Thymus (tissue), 11 donors: ENCODE measurements around the gene PAIP1. TPM values are rescaled to one million over a fixed set of nuclear protein-coding genes. Genes with fewer than 3 reads are reported as not detected.
A peak's percentile ranks its signal among the peaks of the same experiment; 100 is the strongest.
"Not testable (repeated sequence)": the region's sequence is repeated elsewhere in the genome, so short reads cannot be mapped to it uniquely, and the experiment has no call there.

Experiments used
- DNase-seq, 9 donors: peaks; one replicate each; pipeline ENCODE4 v3.0.0-alpha.2; 2013; ENCODE audit warnings: low spot score in 9 of 9, low read depth in 6 of 9, missing footprints in 1 of 9
- H3K27ac ChIP-seq, 2 donors: one replicate each; pipeline ENCODE4 v1.5.1; 2013; ENCODE audit warnings: control low read depth in 1 of 2, low read depth in 1 of 2, low read length in 1 of 2, mild to moderate bottlenecking in 1 of 2, moderate library complexity in 1 of 2
- H3K27me3 ChIP-seq, 2 donors: one replicate each; pipeline ENCODE4 v1.5.1; 2013; ENCODE audit warnings: low read length in 1 of 2; ENCODE audit not compliant: control insufficient read depth in 2 of 2, insufficient read depth in 1 of 2
- H3K36me3 ChIP-seq, 2 donors: one replicate each; pipeline ENCODE4 v1.5.1; 2013; ENCODE audit warnings: low read length in 1 of 2, mild to moderate bottlenecking in 1 of 2, moderate library complexity in 1 of 2; ENCODE audit not compliant: control insufficient read depth in 2 of 2, insufficient read depth in 2 of 2
- H3K4me1 ChIP-seq, 2 donors: one replicate each; pipeline ENCODE4 v1.5.1; 2013; ENCODE audit warnings: low read length in 2 of 2; ENCODE audit not compliant: control insufficient read depth in 2 of 2, insufficient read depth in 2 of 2
- H3K4me3 ChIP-seq, 2 donors: one replicate each; pipeline ENCODE4 v1.5.1; 2013; ENCODE audit warnings: low read length in 2 of 2, control low read depth in 1 of 2, mild to moderate bottlenecking in 1 of 2
- H3K9me3 ChIP-seq, 2 donors: one replicate each; pipeline ENCODE4 v1.5.1; 2013; ENCODE audit warnings: low read length in 1 of 2, mild to moderate bottlenecking in 1 of 2; ENCODE audit not compliant: control insufficient read depth in 2 of 2, insufficient read depth in 1 of 2
- WGBS: extraction: QIAGEN DNeasy Blood & Tissue Kit; methylation state at CpG from one replicate; pipeline ENCODE4 v1.1.7; 2013; 5-methylcytosine and 5-hydroxymethylcytosine counted together
- polyA plus RNA-seq: library from polyadenylated mRNA; stranded (reverse); fragments of 200-250 nt; gene quantifications from one replicate; pipeline ENCODE4 v1.2.3, GENCODE V29; 2013
- total RNA-seq: library from RNA; stranded (reverse); fragments of 120-200 nt; gene quantifications from one replicate; pipeline ENCODE4 v1.2.4, GENCODE V29; 2013
- donor health status: healthy.

Gene PAIP1
- total and polyA plus RNA-seq, 2 donors, result 59.2 to 75.8 TPM

- H3K27ac ChIP-seq, result peak overlapping the region in 1 of 2 donors; percentile 97
- no peaks in the 10 kb centered on the region for H3K9me3 ChIP-seq
- H3K36me3 ChIP-seq, result peaks cover 0 to 2% of the 10 kb centered on the region in 2 donors
- H3K4me3 ChIP-seq, result peak overlapping the region; percentile 79 to 86
- peaks cover 8 to 17% of the 10 kb centered on the region in 2 donors for H3K4me1 ChIP-seq
- no peaks in the 10 kb centered on the region for H3K27me3 ChIP-seq
- WGBS, result 51% methylated on average over 1 of the region's 1 CpG
- no peak for DNase-seq
Measured at GRCh38 chr5:43515678-43516048, 41.2 kb downstream of the PAIP1 start.

DNA sequence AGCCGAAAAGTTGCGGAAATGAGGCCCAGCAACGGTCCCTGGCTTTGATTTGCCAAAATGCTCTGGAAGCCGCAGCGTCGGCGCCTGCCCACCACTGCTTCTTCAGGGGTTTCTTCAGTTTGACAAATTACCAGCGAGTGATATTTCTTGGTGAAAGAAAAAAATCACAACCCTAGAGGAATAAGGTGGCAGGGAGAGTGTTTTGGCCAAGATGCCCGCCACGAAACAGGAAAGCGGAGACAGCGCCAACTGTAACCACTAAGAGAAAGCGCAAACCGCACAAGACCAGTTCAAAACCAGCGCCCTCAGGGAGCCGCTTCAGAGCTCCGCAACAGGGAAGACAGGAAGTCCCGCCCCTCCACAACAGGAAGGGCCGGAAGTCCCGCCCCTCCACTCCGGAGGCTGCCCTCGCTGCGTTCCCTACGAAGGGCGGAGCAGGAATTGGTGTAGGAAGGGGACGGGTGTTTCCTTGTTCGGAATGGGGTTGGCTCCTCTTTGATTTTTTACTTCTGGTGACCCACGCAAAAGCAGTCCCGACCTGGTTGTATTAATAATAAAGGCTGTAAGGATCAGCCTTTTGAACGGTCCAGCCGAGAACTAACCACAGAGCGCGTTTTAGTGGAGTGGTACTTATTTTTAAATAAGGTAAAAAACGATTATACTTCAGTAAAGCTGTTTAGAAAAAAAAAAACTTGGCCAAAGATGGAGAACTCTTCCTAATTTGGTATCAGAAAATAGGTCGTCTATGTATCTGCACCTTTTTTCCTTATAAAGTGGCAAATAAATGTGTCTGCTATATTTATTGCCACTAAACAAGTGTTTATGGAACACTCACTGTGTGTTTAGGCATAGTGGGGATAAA, 41.8 kb downstream of the PAIP1 start, which contains the start of gene C5orf34:
TSS of gene C5orf34 (minus strand) at position 333 of the 862 bp plus-strand sequence. CDS start 5,809 bp downstream, outside the sequence.
- peak; percentile 83 to 96 (median 92) for DNase-seq
- no peaks in the 10 kb centered on the region for H3K9me3 ChIP-seq
- H3K4me1 ChIP-seq, result peaks cover 8 to 17% of the 10 kb centered on the region in 2 donors
- H3K27me3 ChIP-seq, result no peaks in the 10 kb centered on the region
- H3K27ac ChIP-seq, result peak within 1 kb of the TSS; percentile 96 to 97
- peak within 1 kb of the TSS; percentile 79 to 86 for H3K4me3 ChIP-seq
- under 1% methylated on average over 35 of the region's 35 CpGs for WGBS
- peaks cover 0 to 2% of the 10 kb centered on the region in 2 donors for H3K36me3 ChIP-seq

GRCh38 chr5:43514471-43514815, 42.4 kb downstream of the PAIP1 start:
- Histone ChIP-seq H3K4me1 (peaks cover 8 to 17% of the 10 kb centered on the region in 2 donors), H3K27me3 (no peaks in the 10 kb centered on the region), H3K36me3 (peaks cover 0 to 2% of the 10 kb centered on the region in 2 donors), H3K27ac (peak overlapping the region; percentile 96 to 97), H3K9me3 (no peaks in the 10 kb centered on the region), H3K4me3 (peak overlapping the region; percentile 79 to 86)
- WGBS, result 2% methylated on average over 6 of the region's 6 CpGs
- DNase-seq, result no peak

- peak overlapping the region in 1 of 2 donors; percentile 97 for H3K27ac ChIP-seq
- peak overlapping the region; percentile 79 to 86 for H3K4me3 ChIP-seq
- H3K27me3 ChIP-seq, result no peaks in the 10 kb centered on the region
- peaks cover 0 to 2% of the 10 kb centered on the region in 2 donors for H3K36me3 ChIP-seq
- peaks cover 8 to 17% of the 10 kb centered on the region in 2 donors for H3K4me1 ChIP-seq
- WGBS, result 42% methylated on average over 4 of the region's 4 CpGs
- no peaks in the 10 kb centered on the region for H3K9me3 ChIP-seq
- DNase-seq, result peak in 2 of 9 donors; percentile 9 to 26
Measured at GRCh38 chr5:43514025-43514424, 42.9 kb downstream of the PAIP1 start.

- Histone ChIP-seq H3K36me3 (peaks cover 0 to 11% of the 10 kb centered on the region in 2 donors), H3K4me1 (peaks cover 8 to 17% of the 10 kb centered on the region in 2 donors)
- not testable (repeated sequence) for H3K27me3 ChIP-seq, H3K4me3 ChIP-seq, H3K9me3 ChIP-seq, DNase-seq, H3K27ac ChIP-seq
- WGBS, result 94% methylated on average over 36 of the region's 36 CpGs
Measured at GRCh38 chr5:43511062-43511461, 45.8 kb downstream of the PAIP1 start.

DNA sequence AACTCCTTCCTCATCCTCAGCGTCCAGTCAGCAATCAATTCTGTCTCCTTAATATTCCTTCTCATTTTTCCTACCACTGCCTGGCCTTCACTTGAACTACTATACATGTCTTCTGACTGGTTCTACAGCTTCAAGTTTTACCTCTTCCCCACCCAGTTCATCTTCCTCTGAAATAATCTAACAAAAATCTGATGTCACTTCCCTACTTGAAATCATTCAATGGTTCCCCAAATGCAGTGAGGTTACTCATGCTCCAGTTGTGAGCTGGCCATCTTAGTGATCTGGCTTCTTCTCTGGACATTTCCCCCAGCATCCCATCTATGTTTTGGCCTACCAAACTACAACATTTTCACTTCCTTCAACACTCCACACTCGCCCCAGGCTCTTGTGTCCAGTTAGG, 58.3 kb downstream of the PAIP1 start:
- 98% methylated on average over 2 of the region's 2 CpGs for WGBS
- no peak overlapping the region for H3K4me3 ChIP-seq
- DNase-seq, result no peak
- H3K9me3 ChIP-seq, result no peaks in the 10 kb centered on the region
- no peak overlapping the region for H3K27ac ChIP-seq
- H3K4me1 ChIP-seq, result no peaks in the 10 kb centered on the region
- no peaks in the 10 kb centered on the region for H3K27me3 ChIP-seq
- H3K36me3 ChIP-seq, result peaks cover 0 to 6% of the 10 kb centered on the region in 2 donors

DNA sequence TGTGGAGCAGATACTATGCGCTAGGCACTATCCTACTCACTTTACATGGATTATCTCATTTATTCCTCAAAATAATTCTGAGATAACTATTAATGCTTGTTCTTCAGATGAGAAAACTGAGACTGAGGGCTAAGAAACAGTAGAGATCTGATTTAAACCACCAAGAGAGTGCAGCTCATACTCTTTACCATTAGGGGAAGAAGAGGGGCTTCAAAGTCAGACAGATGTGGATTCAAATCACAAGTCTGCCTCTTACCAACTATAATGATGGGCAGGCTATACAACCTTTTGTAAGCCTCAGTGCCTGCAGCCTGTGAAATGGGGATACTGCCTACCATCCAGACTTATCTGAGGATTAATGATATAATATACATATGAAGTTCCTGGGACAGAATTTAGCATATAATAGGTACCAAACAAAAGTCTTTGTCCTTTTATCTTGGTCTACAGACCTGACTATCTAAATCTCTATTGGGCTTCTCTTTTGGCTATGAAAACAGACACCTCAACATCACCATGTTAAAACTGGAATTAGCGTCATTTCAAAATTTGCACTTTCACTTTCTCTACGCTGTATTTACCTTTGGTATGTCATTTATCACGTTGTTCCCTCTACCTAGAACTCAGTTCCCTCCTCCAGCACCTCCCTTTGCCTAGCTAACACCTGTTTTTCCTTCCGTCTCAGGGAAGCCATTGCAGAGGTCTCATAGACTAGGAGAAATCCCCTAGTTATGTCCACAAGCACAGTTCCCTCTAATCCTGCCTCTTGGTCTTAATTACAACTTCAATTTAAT, 59.4 kb downstream of the PAIP1 start:
- Histone ChIP-seq H3K4me1 (no peaks in the 10 kb centered on the region), H3K36me3 (peaks cover 0 to 3% of the 10 kb centered on the region in 2 donors), H3K9me3 (no peaks in the 10 kb centered on the region), H3K27me3 (no peaks in the 10 kb centered on the region), H3K27ac (no peak overlapping the region), H3K4me3 (no peak overlapping the region)
- no peak for DNase-seq
- 95% methylated on average over 5 of the region's 5 CpGs for WGBS

DNA sequence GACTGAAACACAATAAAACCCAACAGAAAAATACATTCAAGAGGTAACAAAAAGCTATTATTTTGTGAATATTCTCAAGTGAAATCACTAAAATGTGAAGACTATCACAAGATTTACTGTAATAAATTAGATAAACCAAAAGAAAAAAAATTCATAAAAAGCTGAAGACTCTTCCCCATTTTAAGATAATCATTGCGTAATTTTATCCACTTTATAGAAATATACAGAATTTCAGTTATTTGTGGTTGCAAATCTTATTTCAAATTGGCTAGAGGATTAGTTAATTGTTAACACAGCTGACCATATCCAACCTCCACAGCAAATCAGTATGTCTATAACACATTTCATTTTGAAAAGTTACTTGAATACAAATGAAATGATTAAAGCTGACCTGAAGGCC, 65.6 kb downstream of the PAIP1 start:
- DNase-seq, result no peak
- H3K27ac ChIP-seq, result no peak overlapping the region
- H3K9me3 ChIP-seq, result no peaks in the 10 kb centered on the region
- H3K4me1 ChIP-seq, result no peaks in the 10 kb centered on the region
- no peaks in the 10 kb centered on the region for H3K27me3 ChIP-seq
- no peak overlapping the region for H3K4me3 ChIP-seq
- peaks cover 0 to 8% of the 10 kb centered on the region in 2 donors for H3K36me3 ChIP-seq
- WGBS, result 99% methylated on average over 1 of the region's 1 CpG

DNA sequence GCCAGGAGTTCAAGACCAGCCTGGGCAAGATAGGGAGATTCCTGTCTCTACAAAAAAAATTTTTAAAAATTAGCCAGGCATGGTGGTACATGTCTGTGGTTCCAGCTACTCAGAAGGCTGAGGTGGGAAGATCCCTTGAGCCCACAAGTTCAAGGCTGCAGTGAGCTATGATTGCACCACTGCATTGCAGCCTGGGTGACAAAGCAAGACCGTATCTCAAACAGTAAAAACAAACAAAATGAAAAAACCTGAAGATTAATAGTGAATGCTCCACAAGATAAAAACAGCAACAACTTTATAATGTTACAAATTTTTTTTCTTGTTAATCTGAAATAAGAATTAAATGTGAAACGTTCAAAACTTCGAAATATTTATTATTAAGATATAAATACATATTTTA, 70.5 kb downstream of the PAIP1 start:
- Histone ChIP-seq H3K27ac (no peak overlapping the region), H3K4me3 (no peak overlapping the region), H3K9me3 (no peaks in the 10 kb centered on the region), H3K4me1 (peaks cover 8 to 11% of the 10 kb centered on the region in 2 donors), H3K27me3 (no peaks in the 10 kb centered on the region), H3K36me3 (peaks cover 0 to 8% of the 10 kb centered on the region in 2 donors)
- no peak for DNase-seq
- WGBS, result 97% methylated on average over 3 of the region's 3 CpGs
